Measurements from ENCODE around the gene MPP2.
A peak's percentile ranks its signal among the peaks of the same experiment; 100 is the strongest.

The MPP2 gene, protein sequence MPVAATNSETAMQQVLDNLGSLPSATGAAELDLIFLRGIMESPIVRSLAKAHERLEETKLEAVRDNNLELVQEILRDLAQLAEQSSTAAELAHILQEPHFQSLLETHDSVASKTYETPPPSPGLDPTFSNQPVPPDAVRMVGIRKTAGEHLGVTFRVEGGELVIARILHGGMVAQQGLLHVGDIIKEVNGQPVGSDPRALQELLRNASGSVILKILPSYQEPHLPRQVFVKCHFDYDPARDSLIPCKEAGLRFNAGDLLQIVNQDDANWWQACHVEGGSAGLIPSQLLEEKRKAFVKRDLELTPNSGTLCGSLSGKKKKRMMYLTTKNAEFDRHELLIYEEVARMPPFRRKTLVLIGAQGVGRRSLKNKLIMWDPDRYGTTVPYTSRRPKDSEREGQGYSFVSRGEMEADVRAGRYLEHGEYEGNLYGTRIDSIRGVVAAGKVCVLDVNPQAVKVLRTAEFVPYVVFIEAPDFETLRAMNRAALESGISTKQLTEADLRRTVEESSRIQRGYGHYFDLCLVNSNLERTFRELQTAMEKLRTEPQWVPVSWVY

DNA sequence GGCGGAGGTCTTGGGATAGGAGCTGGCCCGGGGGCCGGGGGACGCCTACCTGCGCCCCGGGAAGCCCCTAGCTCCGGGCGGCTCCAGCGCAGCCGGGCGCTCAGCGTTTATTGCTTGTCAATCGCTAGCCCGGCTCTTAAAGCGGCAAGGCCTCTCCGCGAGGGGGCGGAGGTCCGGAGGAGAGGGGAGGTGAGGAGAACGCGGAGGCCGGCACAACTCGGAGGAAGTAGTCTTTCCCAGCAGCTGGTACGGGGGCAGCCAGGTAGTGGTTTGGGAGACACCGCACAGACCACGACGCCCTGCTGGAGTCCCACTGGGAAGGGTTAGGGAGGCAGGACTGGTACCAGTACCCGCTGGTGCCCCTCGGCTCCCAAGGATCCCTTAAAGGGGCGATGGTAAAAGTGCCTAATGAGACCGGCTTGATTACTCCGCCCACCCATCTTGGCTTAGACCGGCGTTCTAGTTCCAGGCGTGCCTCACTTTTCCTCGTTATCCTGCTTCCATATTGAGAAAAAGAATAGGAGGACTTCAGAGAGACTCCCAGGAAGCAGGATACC, at the start of gene MPP2:
Gene MPP2 (minus strand): TSS at position 112 of the 557 bp plus-strand sequence. CDS start 3,076 bp downstream, outside the sequence.
- no peak within 1 kb of the TSS for H3K4me3 ChIP-seq (ENCODE audit: low read depth, low read length)
- no peak for TF ChIP-seq CTCF (IDR thresholded peaks at IDR 0.05; ENCODE audit: insufficient read depth, low read depth, low read length, missing control alignments)
- peak; percentile 19 for DNase-seq (ENCODE audit: low read depth)

GRCh38 chr17:43956222-43956621, 48.9 kb upstream of the MPP2 start:
- no peak for DNase-seq (ENCODE audit: low read depth)
- TF ChIP-seq CTCF (IDR thresholded peaks at IDR 0.05; ENCODE audit: insufficient read depth, low read depth, low read length, missing control alignments), result no peak
- no peak overlapping the region for H3K4me3 ChIP-seq (ENCODE audit: low read depth, low read length)

DNA sequence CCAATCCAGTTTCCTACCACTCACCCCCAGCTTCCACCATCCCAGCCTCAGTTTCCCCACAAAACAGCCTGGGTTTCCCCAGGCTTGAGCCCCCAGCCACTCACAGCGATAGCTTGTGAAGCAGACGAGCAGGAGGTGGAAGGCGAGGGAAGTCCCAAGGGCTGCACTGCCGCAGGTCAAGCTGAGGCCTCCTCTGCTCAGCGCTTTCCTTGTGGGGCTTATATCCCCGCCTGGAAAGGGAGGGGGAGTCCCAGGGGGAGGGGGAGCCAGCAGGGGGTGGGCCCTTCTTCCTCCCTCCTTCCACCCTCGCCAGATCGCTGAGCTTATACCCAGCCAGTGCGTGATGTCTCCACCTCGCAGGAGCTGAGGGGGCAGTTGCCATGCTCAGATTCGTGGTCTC, 46.4 kb upstream of the MPP2 start, which contains the start of gene PYY:
Gene PYY (minus strand): TSS at position 195 of the 400 bp plus-strand sequence. CDS start 457 bp downstream, outside the sequence.
- H3K4me3 ChIP-seq (ENCODE audit: low read depth, low read length), result no peak within 1 kb of the TSS
- TF ChIP-seq CTCF (IDR thresholded peaks at IDR 0.05; ENCODE audit: insufficient read depth, low read depth, low read length, missing control alignments), result no peak
- no peak for DNase-seq (ENCODE audit: low read depth)

- no peak overlapping the region for H3K4me3 ChIP-seq (ENCODE audit: low read depth, low read length)
- no peak for TF ChIP-seq CTCF (IDR thresholded peaks at IDR 0.05; ENCODE audit: insufficient read depth, low read depth, low read length, missing control alignments)
- DNase-seq (ENCODE audit: low read depth), result no peak
Observed at GRCh38 chr17:43952724-43953666, 45.7 kb upstream of the MPP2 start.

DNA sequence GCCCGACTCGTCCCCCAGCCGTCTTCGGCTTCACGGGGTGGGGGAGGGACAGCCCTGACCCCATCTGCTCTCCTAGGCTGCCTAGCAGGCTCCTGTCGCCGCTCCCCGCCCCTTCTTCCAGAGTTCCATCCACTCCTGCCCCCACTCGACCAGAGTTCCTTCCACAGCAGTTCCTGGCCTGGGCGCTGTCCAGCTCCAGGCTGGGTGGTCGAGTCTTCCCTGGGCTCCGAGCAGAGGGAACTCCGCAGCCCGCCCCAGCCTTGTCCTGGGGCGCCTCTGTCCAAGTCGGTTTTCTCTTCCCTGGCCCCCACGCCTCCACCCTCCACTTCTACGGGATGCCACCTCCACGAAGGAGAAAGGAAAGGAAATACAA, 45.0 kb upstream of the MPP2 start:
- no peak for DNase-seq (ENCODE audit: low read depth)
- H3K4me3 ChIP-seq (ENCODE audit: low read depth, low read length), result no peak overlapping the region
- TF ChIP-seq CTCF (IDR thresholded peaks at IDR 0.05; ENCODE audit: insufficient read depth, low read depth, low read length, missing control alignments), result no peak

DNA sequence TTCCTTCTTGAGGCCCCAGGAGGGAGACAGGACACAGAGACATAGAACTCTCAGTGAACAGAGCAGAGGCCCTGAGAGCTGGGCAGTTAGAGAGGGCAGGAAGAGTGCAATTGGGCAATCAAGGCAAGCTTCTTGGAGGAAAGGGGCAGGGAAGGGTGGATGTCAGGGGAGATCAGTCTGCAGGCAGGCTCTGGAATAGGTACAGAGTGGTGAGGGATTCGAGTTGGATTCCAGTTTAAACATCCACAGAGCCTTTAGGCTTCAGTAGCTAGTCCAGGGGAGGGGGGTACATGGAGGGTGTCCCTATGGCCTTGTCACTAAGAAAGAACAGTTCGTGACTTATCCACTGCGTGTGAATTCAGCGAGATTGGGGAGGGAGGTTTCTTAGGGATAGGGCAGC, 44.4 kb upstream of the MPP2 start:
- no peak overlapping the region for H3K4me3 ChIP-seq (ENCODE audit: low read depth, low read length)
- TF ChIP-seq CTCF (IDR thresholded peaks at IDR 0.05; ENCODE audit: insufficient read depth, low read depth, low read length, missing control alignments), result no peak
- no peak for DNase-seq (ENCODE audit: low read depth)
